Tibial nerve (tissue), 4 donors: ENCODE measurements around the gene RALGDS.

Source experiments
- EP300 ChIP-seq, 2 donors: sonication (generic); formaldehyde crosslinking; IDR thresholded peaks; one replicate each; pipeline ENCODE4 v1.6.1; 2017; ENCODE audit warnings: antibody characterized with exemption in 2 of 2, mild to moderate bottlenecking in 1 of 2
- POLR2A ChIP-seq, 2 donors: fragments of 450-650 bp; IDR thresholded peaks; one replicate each; pipeline ENCODE4 v1.6.1; 2017; ENCODE audit warnings: antibody characterized with exemption in 2 of 2, mild to moderate bottlenecking in 2 of 2, moderate library complexity in 2 of 2
- TF ChIP-seq, protein P1 (sequence below), 5 experiments: fragments of 200-600 bp in 3 of 5; fragments of 450-650 bp in 2 of 5; sonication (generic) in 3 of 5; IDR thresholded peaks; one replicate each; pipeline ENCODE4 v1.5.1; 2016 to 2019; ENCODE audit warnings: antibody characterized with exemption in 5 of 5, mild to moderate bottlenecking in 3 of 5, moderate library complexity in 2 of 5

DNA sequence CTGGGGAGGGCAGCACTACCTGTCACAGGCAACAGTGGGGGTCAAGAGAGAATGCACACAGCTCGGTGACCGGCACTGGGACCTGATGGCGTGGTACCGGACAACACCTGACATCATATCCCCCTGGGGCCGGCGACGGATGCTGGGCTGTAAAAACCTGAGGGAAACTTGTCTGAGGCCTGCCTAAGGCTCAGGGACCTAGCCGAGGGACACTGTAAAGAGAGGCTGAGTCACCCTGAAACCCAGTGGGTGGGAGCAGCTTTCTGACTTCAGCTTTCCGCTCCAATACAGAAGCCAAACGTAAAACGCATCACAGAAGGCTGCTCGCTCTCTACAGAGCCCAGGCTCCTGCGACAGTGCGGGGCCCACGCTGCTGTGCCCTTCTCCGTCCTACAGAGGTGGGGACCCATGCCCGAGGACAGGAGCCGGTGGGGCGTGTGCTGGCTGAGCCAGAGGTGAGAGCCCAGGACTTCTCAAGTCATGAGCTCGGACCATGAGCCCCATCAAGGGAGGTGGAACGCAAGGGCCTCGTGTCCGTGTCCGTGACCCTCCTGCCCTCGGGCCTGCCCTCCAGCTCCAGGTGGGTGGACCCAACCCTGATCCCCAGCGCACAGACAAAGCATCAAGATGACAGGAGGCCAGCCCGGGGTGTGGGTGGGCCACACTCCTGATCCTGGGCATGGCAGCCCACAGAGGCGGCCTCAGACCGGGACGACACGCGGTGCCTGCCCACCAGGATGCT lies 5.3 kb downstream of the RALGDS start:
- TF ChIP-seq, protein P1, sequence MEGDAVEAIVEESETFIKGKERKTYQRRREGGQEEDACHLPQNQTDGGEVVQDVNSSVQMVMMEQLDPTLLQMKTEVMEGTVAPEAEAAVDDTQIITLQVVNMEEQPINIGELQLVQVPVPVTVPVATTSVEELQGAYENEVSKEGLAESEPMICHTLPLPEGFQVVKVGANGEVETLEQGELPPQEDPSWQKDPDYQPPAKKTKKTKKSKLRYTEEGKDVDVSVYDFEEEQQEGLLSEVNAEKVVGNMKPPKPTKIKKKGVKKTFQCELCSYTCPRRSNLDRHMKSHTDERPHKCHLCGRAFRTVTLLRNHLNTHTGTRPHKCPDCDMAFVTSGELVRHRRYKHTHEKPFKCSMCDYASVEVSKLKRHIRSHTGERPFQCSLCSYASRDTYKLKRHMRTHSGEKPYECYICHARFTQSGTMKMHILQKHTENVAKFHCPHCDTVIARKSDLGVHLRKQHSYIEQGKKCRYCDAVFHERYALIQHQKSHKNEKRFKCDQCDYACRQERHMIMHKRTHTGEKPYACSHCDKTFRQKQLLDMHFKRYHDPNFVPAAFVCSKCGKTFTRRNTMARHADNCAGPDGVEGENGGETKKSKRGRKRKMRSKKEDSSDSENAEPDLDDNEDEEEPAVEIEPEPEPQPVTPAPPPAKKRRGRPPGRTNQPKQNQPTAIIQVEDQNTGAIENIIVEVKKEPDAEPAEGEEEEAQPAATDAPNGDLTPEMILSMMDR (IDR thresholded peaks at IDR 0.05) = no peak
- TF ChIP-seq POLR2A (IDR thresholded peaks at IDR 0.05) = no peak
- TF ChIP-seq EP300 (IDR thresholded peaks at IDR 0.05) = no peak
